RWPE1 (cell line): ENCODE measurements around the gene ACSM6.
"Not testable (repeated sequence)": the region's sequence is repeated elsewhere in the genome, so short reads cannot be mapped to it uniquely, and the experiment has no call there.

ENCODE experiments used
- CTCF ChIA-PET: fragments of 350-600 bp; sonication (Branson Sonifier 250); formaldehyde crosslinking; extraction: SDS; loops from one replicate; lab custom pipeline; 2021; lab: Yijun Ruan, JAX
- POLR2A ChIA-PET: fragments of 400-600 bp; formaldehyde crosslinking; extraction: SDS; loops from one replicate; lab custom pipeline; 2020; ENCODE audit warnings: antibody characterized with exemption; ENCODE audit not compliant: low non-redundant PET; lab: Yijun Ruan, JAX
- DNase-seq: peaks from one replicate; pipeline ENCODE4 v3.0.0; 2012; ENCODE audit warnings: low spot score
- H3K27ac ChIP-seq: fragments of 450-650 bp; 2 replicates; pipeline ENCODE4 v1.5.1; 2017
- CTCF ChIP-seq: fragments of 450-650 bp; conservative IDR thresholded peaks from 2 replicates; pipeline ENCODE4 v1.5.1; 2017; ENCODE audit warnings: low read depth, mild to moderate bottlenecking

ACSM6 gene

GRCh38 chr10:95234951-95235350 lies 40.9 kb downstream of the ACSM6 start:
- no peak for TF ChIP-seq CTCF
- peak overlapping the region; percentile 87 for H3K27ac ChIP-seq
- no peak for DNase-seq
- ChIA-PET POLR2A (interaction anchor here (0.7 kb wide), 1 partner anchor 54 kb away, joined by 4 read pairs; no protein-coding TSS in a partner anchor), CTCF (interaction anchor here (0.5 to 1.3 kb wide), 4 partner anchors 11 to 1883 kb away, joined by 3 to 4 read pairs (median 3); no protein-coding TSS in a partner anchor)

- DNase-seq: no peak
- POLR2A ChIA-PET: no interaction called here
Observed at GRCh38 chr10:95235676-95236067, 41.6 kb downstream of the ACSM6 start.

GRCh38 chr10:95236068-95236903 lies 42.2 kb downstream of the ACSM6 start:
- peak; percentile 81 for DNase-seq
- ChIA-PET CTCF (interaction anchor here (1.2 kb wide), 1 partner anchor 10 kb away, joined by 8 read pairs; no protein-coding TSS in a partner anchor), POLR2A (no interaction called here)
- H3K27ac ChIP-seq: peak overlapping the region; percentile 96
- no peak for TF ChIP-seq CTCF

More at GRCh38 chr10:95235676-95236067, 41.6 kb downstream of the ACSM6 start:
- CTCF ChIA-PET: no interaction called here
- no peak for TF ChIP-seq CTCF
- H3K27ac ChIP-seq: peak overlapping the region; percentile 87

- no peak for TF ChIP-seq CTCF
- ChIA-PET POLR2A (no interaction called here), CTCF (interaction anchor here (0.6 to 1.2 kb wide), 3 partner anchors 9 to 444 kb away, joined by 4 to 8 read pairs (median 4); no protein-coding TSS in a partner anchor)
- no peak for DNase-seq
- peak overlapping the region; percentile 96 for H3K27ac ChIP-seq
Observed at GRCh38 chr10:95237376-95238170, 43.5 kb downstream of the ACSM6 start.

GRCh38 chr10:95240096-95240495 lies 46.1 kb downstream of the ACSM6 start:
- H3K27ac ChIP-seq, POLR2A ChIA-PET, DNase-seq: not testable (repeated sequence)
- CTCF ChIA-PET: interaction anchor here (0.5 kb wide), 1 partner anchor 134 kb away, joined by 4 read pairs; no protein-coding TSS in a partner anchor

GRCh38 chr10:95240811-95241210 lies 46.8 kb downstream of the ACSM6 start:
- ChIA-PET CTCF (interaction anchor here (0.5 kb wide), 1 partner anchor 133 kb away, joined by 4 read pairs; no protein-coding TSS in a partner anchor), POLR2A (no interaction called here)
- no peak for TF ChIP-seq CTCF
- H3K27ac ChIP-seq: peak overlapping the region; percentile 30; the same call in 1 of the 2 replicates
- no peak for DNase-seq
